IPS DF 6.9 (cell line): ENCODE measurements around the gene CCL1.

Experiments
- DNase-seq: peaks from one replicate; pipeline ENCODE4 v3.0.0-alpha.2; 2013; ENCODE audit warnings: low read depth, low spot score
- H3K27ac ChIP-seq: one replicate; pipeline ENCODE4 v1.5.1; 2013; ENCODE audit warnings: low read length, control low read depth
- H3K27me3 ChIP-seq: 2 replicates; pipeline ENCODE4 v1.6.1; 2013; ENCODE audit warnings: mild to moderate bottlenecking, low read length; ENCODE audit not compliant: control insufficient read depth, insufficient read depth
- H3K36me3 ChIP-seq: 2 replicates; pipeline ENCODE4 v1.6.1; 2013; ENCODE audit warnings: low read length; ENCODE audit not compliant: control insufficient read depth, insufficient read depth
- H3K4me1 ChIP-seq: 2 replicates; pipeline ENCODE4 v1.6.1; 2013; ENCODE audit warnings: low read length; ENCODE audit not compliant: control insufficient read depth, insufficient read depth
- H3K4me3 ChIP-seq: 2 replicates; pipeline ENCODE4 v1.5.1; 2013; ENCODE audit warnings: mild to moderate bottlenecking, low read length
- H3K9me3 ChIP-seq: 2 replicates; pipeline ENCODE4 v1.6.1; 2013; ENCODE audit warnings: low read length, inconsistent platforms; ENCODE audit not compliant: control insufficient read depth, insufficient read depth
- WGBS: extraction: QIAGEN DNeasy Blood & Tissue Kit; methylation state at CpG from one replicate; pipeline ENCODE4 v1.1.7; 2013; ENCODE audit warnings: mixed read lengths, missing lambda C conversion rate; ENCODE audit not compliant: insufficient read length, insufficient coverage; 5-methylcytosine and 5-hydroxymethylcytosine counted together

CCL1 gene

DNA sequence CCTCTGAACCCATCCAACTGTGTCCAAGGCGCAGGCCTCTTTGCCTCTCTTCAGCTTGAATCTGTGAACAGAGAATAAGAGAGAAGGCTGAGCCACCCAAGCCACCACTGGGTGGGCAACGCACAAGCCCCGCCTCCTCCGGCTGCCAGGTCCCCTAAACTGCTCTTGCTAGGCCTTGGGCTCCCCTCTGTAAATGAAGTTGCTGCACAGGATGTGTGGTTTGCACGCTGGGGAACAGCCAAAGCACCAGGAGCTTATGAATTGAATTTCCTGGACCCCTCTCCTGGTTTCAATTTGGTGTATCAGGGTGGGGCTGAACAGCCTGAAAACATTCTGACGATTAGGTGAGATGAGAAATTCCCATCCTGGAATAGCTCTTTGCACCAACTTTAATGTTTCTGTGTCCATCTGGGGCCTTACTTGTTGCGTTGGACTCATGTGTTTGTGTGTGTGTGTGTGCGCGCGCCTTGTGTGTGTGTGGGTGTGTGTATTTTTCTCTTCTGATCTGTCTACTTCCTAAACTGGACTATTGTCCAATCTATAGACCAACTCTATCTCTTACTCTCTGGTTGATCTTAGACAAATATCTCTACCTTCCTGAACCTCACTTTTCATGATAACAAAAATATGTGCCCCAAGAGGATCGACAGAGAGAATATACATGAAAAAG, 2.3 kb downstream of the CCL1 start:
- Histone ChIP-seq H3K27me3 (no peaks in the 10 kb centered on the region), H3K36me3 (no peaks in the 10 kb centered on the region), H3K4me1 (no peaks in the 10 kb centered on the region), H3K9me3 (no peaks in the 10 kb centered on the region), H3K27ac (no peak overlapping the region), H3K4me3 (no peak overlapping the region)
- WGBS, result no CpG with 5 or more reads among the region's 11 CpGs
- DNase-seq, result no peak

DNA sequence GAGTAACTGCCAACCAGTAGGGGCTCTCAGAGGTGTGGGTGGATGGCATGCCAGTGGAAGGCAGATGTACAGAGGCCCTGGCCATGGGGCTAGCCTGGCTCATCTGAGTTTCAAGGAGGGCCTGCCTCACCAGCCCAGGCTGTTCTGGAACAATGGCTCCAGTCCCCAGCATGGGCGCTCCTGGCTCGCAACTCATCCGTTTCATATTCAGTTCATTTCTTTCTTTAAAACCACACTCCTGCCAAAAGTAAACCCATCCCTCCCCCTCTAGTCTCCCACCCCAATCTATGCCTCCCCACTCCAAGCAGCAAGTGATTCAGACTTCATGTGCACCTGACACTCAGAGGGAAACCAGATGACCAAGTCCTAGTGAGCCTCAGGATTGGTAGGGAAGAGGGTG, 4.4 kb downstream of the CCL1 start:
- Histone ChIP-seq H3K4me1 (no peaks in the 10 kb centered on the region), H3K4me3 (no peak overlapping the region), H3K36me3 (no peaks in the 10 kb centered on the region), H3K27ac (no peak overlapping the region), H3K9me3 (no peaks in the 10 kb centered on the region), H3K27me3 (no peaks in the 10 kb centered on the region)
- DNase-seq, result no peak
- no CpG with 5 or more reads among the region's 3 CpGs for WGBS

DNA sequence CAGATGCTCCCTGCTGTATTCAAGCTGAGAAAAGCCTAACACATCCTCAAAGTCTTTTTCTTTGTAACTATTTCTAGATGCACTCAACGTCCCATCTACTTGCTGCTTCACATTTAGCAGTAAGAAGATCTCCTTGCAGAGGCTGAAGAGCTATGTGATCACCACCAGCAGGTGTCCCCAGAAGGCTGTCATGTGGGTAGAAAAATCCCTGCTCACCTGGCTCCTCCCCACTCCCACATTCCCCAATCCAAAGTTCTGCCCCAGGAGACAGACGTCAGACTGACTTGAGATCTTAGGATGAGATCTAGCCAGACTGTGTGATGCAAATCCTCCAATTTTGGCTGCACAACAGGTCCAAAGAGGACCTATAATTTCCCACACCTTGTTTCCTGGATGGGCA, 5.6 kb downstream of the CCL1 start:
- DNase-seq, result peak; percentile 16
- Histone ChIP-seq H3K4me3 (no peak overlapping the region), H3K36me3 (no peaks in the 10 kb centered on the region), H3K27me3 (no peaks in the 10 kb centered on the region), H3K9me3 (no peaks in the 10 kb centered on the region), H3K4me1 (no peaks in the 10 kb centered on the region), H3K27ac (no peak overlapping the region)
- no CpG with 5 or more reads among the region's 2 CpGs for WGBS

DNA sequence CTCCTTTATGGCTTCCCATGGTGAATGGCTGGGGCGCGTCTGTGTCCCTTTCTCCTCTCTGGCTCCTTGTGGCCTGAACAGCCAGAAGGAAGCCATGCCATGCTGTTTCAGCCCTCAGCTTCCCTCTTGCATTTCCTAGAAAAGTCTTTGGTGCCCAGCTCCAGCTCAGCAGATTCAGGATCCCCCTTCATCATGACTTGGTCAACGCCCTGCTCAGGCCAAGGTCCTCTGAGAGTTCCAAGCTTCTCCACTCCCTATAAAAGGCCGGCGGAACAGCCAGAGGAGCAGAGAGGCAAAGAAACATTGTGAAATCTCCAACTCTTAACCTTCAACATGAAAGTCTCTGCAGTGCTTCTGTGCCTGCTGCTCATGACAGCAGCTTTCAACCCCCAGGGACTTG, 6.8 kb downstream of the CCL1 start, which contains the start of gene CCL13:
Gene CCL13 (plus strand): TSS at position 287 of the 400 bp plus-strand sequence. CDS start 47 bp downstream, at position 334.
- Histone ChIP-seq H3K4me1 (no peaks in the 10 kb centered on the region), H3K27ac (no peak within 1 kb of the TSS), H3K4me3 (no peak within 1 kb of the TSS), H3K36me3 (no peaks in the 10 kb centered on the region), H3K9me3 (no peaks in the 10 kb centered on the region), H3K27me3 (no peaks in the 10 kb centered on the region)
- DNase-seq, result no peak
- no CpG with 5 or more reads among the region's 5 CpGs for WGBS

DNA sequence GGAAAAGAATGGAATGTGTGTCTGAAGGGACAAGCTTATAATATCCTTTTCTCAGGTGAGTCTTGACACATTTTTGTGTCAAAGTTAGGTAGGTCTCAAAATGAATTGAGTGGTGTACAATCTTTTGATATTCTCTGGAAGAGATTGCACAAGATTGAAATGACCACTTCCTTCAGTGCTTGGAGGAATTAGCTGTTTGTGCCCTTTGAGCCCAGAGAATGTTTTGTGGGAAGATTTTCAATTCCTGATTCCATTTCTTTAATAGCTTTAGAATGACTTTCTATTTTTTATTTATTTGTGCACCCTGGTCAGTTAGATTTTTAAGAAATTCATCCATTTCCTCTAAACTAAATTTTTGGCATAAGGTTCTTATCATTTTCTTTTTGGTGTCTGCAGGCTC, 8.4 kb downstream of the CCL1 start:
- Histone ChIP-seq H3K9me3 (no peaks in the 10 kb centered on the region), H3K27ac (no peak overlapping the region), H3K27me3 (no peaks in the 10 kb centered on the region), H3K36me3 (no peaks in the 10 kb centered on the region), H3K4me1 (no peaks in the 10 kb centered on the region; the same call in 1 of the 2 replicates), H3K4me3 (no peak overlapping the region)
- no peak for DNase-seq

DNA sequence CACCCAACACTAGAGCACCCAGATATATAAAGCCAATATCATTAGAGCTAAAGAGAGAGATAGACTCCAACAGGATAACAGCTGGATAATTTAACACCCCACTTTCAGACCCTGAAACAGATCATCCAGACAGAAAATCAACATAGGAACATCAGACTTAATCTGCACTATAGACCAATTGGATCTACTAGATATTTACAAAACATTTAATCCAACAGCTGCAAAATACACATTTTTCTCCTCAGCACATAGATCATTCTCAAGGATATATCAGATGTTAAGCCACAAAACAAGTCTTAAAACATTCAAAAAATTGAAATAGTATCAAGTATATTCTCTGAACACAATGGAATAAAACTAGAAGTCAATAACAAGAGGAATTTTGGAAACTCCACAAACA, 10.8 kb downstream of the CCL1 start:
- Histone ChIP-seq H3K4me1 (no peaks in the 10 kb centered on the region; the same call in 1 of the 2 replicates), H3K9me3 (no peaks in the 10 kb centered on the region), H3K4me3 (no peak overlapping the region), H3K27ac (no peak overlapping the region), H3K27me3 (no peaks in the 10 kb centered on the region), H3K36me3 (no peaks in the 10 kb centered on the region)
- DNase-seq, result no peak

DNA sequence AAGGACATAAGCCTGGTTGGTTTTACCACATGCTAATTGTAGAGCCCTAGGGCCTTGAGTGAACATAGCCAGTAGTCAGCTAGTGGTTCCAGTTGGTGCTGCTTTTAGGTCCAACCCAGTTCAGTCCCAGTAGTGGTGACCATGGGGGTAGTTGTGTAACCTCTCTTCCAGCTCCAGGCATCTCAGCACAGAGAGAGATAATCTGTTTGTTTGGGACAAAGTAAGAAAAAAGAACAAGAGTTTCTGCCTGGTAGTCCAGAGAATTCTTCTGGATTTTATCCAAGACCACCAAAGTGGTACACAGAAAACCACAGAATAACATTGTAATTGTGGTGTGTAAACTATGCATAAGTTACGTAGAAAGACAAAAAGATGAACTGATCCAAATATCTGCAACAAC, 11.9 kb downstream of the CCL1 start:
- DNase-seq, result no peak
- Histone ChIP-seq H3K27me3 (no peaks in the 10 kb centered on the region), H3K9me3 (no peaks in the 10 kb centered on the region), H3K27ac (no peak overlapping the region), H3K4me1 (no peaks in the 10 kb centered on the region; the same call in 1 of the 2 replicates), H3K4me3 (no peak overlapping the region), H3K36me3 (no peaks in the 10 kb centered on the region)
- no CpG with 5 or more reads among the region's 1 CpG for WGBS

DNA sequence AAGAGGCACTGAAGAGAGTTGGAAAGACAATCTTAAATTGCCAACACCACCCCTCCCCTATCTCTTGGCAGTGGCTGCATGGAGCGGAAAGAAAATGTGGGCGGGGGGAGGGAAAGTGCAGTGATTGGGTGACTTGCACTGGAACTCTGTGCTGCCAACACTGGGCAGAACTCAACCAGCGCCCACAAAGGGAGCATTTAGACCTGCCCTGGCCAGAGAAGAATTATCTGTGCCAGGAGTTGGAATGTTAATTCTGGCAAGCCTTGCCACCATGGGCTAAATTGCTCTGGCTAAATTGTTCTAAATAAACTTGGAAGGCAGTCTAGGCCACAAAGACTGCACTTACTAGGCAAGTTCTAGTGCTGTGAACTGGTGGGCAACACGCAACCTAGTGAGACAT, 13.3 kb downstream of the CCL1 start:
- no peaks in the 10 kb centered on the region for H3K36me3 ChIP-seq
- no peak for DNase-seq
- H3K4me1 ChIP-seq, result no peaks in the 10 kb centered on the region; the same call in 1 of the 2 replicates
- H3K9me3 ChIP-seq, result no peaks in the 10 kb centered on the region
- no CpG with 5 or more reads among the region's 4 CpGs for WGBS
- no peak overlapping the region for H3K4me3 ChIP-seq
- no peaks in the 10 kb centered on the region for H3K27me3 ChIP-seq
- no peak overlapping the region for H3K27ac ChIP-seq

DNA sequence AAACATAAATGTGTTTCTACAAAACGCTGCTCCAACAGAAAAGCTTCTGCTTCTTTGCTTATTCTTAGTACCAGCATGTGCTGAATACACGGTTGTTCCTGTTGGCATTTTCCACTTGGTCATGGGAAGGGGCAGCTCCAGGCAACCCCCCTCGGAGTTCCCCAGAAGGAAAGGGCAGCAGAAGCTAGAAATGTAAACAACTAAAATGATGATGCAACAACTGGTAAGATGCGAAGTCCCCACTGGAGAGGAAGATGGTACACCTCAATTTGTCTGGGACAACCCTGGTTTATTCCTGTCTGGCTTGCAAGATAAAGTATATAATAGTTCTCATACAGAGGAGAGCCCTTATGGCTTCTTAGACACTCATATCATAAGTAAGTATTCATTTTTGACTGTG, 16.0 kb downstream of the CCL1 start:
- no CpG with 5 or more reads among the region's 4 CpGs for WGBS
- no peak overlapping the region for H3K27ac ChIP-seq
- H3K4me1 ChIP-seq, result no peaks in the 10 kb centered on the region; the same call in 1 of the 2 replicates
- H3K27me3 ChIP-seq, result no peaks in the 10 kb centered on the region
- no peaks in the 10 kb centered on the region for H3K9me3 ChIP-seq
- no peak overlapping the region for H3K4me3 ChIP-seq
- DNase-seq, result no peak
- H3K36me3 ChIP-seq, result no peaks in the 10 kb centered on the region

DNA sequence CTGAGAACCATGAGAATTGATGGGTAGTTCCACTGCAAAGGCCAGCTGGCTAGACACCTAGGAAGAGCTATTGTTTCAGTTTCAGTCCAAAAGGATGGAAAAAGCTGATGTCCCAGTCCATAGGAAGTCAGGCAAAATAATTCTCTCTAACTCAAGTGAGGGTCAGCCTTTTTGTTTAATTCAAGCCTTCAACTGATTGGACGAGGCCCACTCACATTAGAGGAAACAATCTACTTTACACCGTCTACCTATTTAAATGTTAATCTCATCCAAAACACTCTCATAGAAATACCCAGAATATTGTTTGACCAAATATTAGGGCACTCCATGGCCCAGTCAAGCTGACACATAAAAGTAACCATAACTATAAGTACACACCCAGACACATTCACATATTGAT, 21.1 kb downstream of the CCL1 start:
- no peak overlapping the region for H3K27ac ChIP-seq
- H3K4me3 ChIP-seq, result no peak overlapping the region
- H3K27me3 ChIP-seq, result no peaks in the 10 kb centered on the region
- no peaks in the 10 kb centered on the region for H3K4me1 ChIP-seq
- no peaks in the 10 kb centered on the region for H3K36me3 ChIP-seq
- WGBS, result 100% methylated on average over 1 of the region's 2 CpGs
- DNase-seq, result no peak
- no peaks in the 10 kb centered on the region for H3K9me3 ChIP-seq

DNA sequence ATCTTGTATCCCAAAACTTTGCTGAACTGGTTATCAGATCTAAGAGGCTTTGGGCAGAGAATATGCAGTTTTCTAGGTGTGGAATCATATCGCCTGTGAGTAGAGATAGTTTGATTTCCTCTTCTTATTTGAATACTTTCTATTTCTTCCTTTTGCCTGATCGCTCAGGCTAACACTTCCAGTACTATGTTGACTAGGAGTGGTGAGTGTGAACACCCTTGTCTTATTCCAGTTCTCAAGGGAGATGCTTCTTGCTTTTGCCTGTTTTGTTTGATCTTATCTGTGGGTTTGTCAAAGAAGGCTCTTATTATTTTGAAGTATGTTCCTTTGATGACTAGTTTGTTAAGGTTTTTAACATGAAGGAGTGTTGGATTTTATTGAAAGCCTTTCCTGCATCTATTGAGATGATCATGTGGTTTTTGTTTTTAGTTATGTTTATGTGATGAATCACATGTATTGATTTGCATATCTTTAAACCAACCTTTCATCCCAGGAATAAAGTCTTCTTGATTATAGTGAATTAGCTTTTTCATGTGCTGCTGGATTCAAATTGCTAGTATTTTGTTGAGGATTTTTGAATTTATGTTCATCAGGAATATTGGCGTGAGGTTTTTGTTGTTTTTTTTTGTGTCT, 23.8 kb downstream of the CCL1 start:
- Histone ChIP-seq H3K27me3 (no peaks in the 10 kb centered on the region), H3K36me3 (no peaks in the 10 kb centered on the region), H3K4me3 (no peak overlapping the region), H3K4me1 (no peaks in the 10 kb centered on the region), H3K27ac (no peak overlapping the region), H3K9me3 (no peaks in the 10 kb centered on the region)
- 100% methylated on average over 1 of the region's 3 CpGs for WGBS
- no peak for DNase-seq
